ENCODE data around the gene PCYT1B. TPM values are rescaled to one million over a fixed set of nuclear protein-coding genes. Genes with fewer than 3 reads are reported as not detected.
A peak's percentile ranks its signal among the peaks of the same experiment; 100 is the strongest.
"Not testable (repeated sequence)": the region's sequence is repeated elsewhere in the genome, so short reads cannot be mapped to it uniquely, and the experiment has no call there.

PCYT1B gene
- total RNA-seq, 1 donor from 2014 or later: 17.3 TPM

- H3K27me3 Mint-ChIP-seq (ENCODE audit: low read depth): no peaks in the 10 kb centered on the region
- no peaks in the 10 kb centered on the region for H3K9me3 Mint-ChIP-seq
- no peak for DNase-seq (ENCODE audit: low spot score in 2 of 2, unreplicated experiment in 2 of 2)
- no peak overlapping the region for H3K4me3 Mint-ChIP-seq
- TF ChIP-seq CTCF (IDR thresholded peaks at IDR 0.05; ENCODE audit: unreplicated experiment): no peak
- H3K4me1 Mint-ChIP-seq: peaks cover 20% of the 10 kb centered on the region
- peaks cover 10% of the 10 kb centered on the region for H3K36me3 Mint-ChIP-seq
- H3K27ac Mint-ChIP-seq: no peak overlapping the region
Observed at GRCh38 chrX:24643116-24643515, 4.0 kb downstream of the PCYT1B start.

- peaks cover 11% of the 10 kb centered on the region for H3K4me1 Mint-ChIP-seq
- TF ChIP-seq CTCF (IDR thresholded peaks at IDR 0.05; ENCODE audit: unreplicated experiment): no peak
- H3K27ac Mint-ChIP-seq: no peak overlapping the region
Observed at GRCh38 chrX:24629701-24630100, 17.4 kb downstream of the PCYT1B start.

GRCh38 chrX:24619647-24620046, 27.5 kb downstream of the PCYT1B start:
- no peak for TF ChIP-seq CTCF (IDR thresholded peaks at IDR 0.05; ENCODE audit: unreplicated experiment)
- no peaks in the 10 kb centered on the region for H3K27me3 Mint-ChIP-seq (ENCODE audit: low read depth)
- no peak overlapping the region for H3K27ac Mint-ChIP-seq
- H3K9me3 Mint-ChIP-seq: no peaks in the 10 kb centered on the region
- H3K36me3 Mint-ChIP-seq: peaks cover 5% of the 10 kb centered on the region
- H3K4me3 Mint-ChIP-seq: no peak overlapping the region
- DNase-seq (ENCODE audit: low spot score in 2 of 2, unreplicated experiment in 2 of 2): peak; percentile 29 to 42
- peaks cover 16% of the 10 kb centered on the region for H3K4me1 Mint-ChIP-seq

More at GRCh38 chrX:24629701-24630100, 17.4 kb downstream of the PCYT1B start:
- H3K9me3 Mint-ChIP-seq: peaks cover 4% of the 10 kb centered on the region
- H3K4me3 Mint-ChIP-seq: no peak overlapping the region
- no peaks in the 10 kb centered on the region for H3K27me3 Mint-ChIP-seq (ENCODE audit: low read depth)
- DNase-seq (ENCODE audit: low spot score in 2 of 2, unreplicated experiment in 2 of 2): no peak
- H3K36me3 Mint-ChIP-seq: peaks cover 8% of the 10 kb centered on the region

DNA sequence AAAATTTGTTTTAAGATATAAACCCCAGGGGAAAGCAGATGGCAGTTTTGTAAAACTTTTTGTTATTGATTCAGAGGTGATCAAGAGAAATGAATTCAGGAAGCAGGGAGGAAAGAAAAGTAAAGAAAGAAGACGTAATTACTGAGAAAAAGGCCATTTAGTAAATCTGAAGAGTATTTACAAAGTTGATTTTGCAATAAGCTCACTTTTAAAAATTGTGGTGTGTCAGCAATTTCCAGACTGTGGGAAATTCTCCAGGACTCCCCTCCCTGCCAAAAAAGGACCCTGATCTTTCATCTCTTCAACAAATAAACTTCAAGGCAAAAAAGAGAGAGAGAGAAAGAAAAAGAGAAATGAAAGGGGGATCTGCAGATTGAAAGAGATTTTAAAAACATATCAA, 36.6 kb downstream of the PCYT1B start:
- no peak for TF ChIP-seq CTCF (IDR thresholded peaks at IDR 0.05; ENCODE audit: unreplicated experiment)
- no peak for DNase-seq (ENCODE audit: low spot score in 2 of 2, unreplicated experiment in 2 of 2)
- peaks cover 23% of the 10 kb centered on the region for H3K4me1 Mint-ChIP-seq
- H3K4me3 Mint-ChIP-seq: no peak overlapping the region
- peaks cover 6% of the 10 kb centered on the region for H3K36me3 Mint-ChIP-seq
- H3K9me3 Mint-ChIP-seq: no peaks in the 10 kb centered on the region
- peak overlapping the region; percentile 72 for H3K27ac Mint-ChIP-seq
- H3K27me3 Mint-ChIP-seq (ENCODE audit: low read depth): no peaks in the 10 kb centered on the region

- H3K4me3 Mint-ChIP-seq: no peak overlapping the region
- DNase-seq (ENCODE audit: low spot score in 2 of 2, unreplicated experiment in 2 of 2): no peak
- TF ChIP-seq CTCF (IDR thresholded peaks at IDR 0.05; ENCODE audit: unreplicated experiment): no peak
- peaks cover 28% of the 10 kb centered on the region for H3K4me1 Mint-ChIP-seq
- peaks cover 8% of the 10 kb centered on the region for H3K36me3 Mint-ChIP-seq
- H3K9me3 Mint-ChIP-seq: no peaks in the 10 kb centered on the region
- H3K27me3 Mint-ChIP-seq (ENCODE audit: low read depth): no peaks in the 10 kb centered on the region
- H3K27ac Mint-ChIP-seq: peak overlapping the region; percentile 84
Observed at GRCh38 chrX:24607616-24608015, 39.5 kb downstream of the PCYT1B start.

DNA sequence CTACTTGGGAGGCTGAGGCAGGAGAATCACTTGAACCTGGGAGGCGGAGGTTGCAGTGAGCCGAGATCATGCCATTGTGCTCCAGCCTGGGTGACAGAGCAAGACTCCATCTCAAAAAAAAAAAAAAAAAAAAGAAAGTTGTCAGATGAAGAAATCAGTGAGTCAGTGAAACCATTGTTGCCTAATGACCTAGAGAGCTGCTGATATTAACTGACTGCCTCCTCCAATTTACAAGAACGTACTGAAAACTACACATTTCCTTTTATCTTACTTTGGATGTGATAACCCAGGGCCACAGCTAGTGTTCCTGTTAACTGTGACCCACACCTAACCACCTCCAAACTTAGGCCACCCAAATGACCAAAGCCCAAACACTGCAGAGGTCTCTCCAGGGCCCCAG, 41.2 kb downstream of the PCYT1B start:
- peaks cover 19% of the 10 kb centered on the region for H3K36me3 Mint-ChIP-seq
- not testable (repeated sequence) for H3K27me3 Mint-ChIP-seq (ENCODE audit: low read depth); H3K9me3 Mint-ChIP-seq; DNase-seq (ENCODE audit: low spot score in 2 of 2, unreplicated experiment in 2 of 2); H3K27ac Mint-ChIP-seq; H3K4me3 Mint-ChIP-seq
- H3K4me1 Mint-ChIP-seq: peaks cover 28% of the 10 kb centered on the region

Data from mesothelial cell of epicardium (in vitro differentiated cells).